Renal cortical epithelial cell (primary cell): ENCODE measurements around the gene FNDC3B. TPM values are rescaled to one million over a fixed set of nuclear protein-coding genes. Genes with fewer than 3 reads are reported as not detected.
"Not testable (repeated sequence)": the region's sequence is repeated elsewhere in the genome, so short reads cannot be mapped to it uniquely, and the experiment has no call there.

Source experiments
- DNase-seq: peaks from one replicate; pipeline ENCODE4 v3.0.0-alpha.2; 2011; ENCODE audit warnings: low read depth
- total RNA-seq: library from RNA; depleted of rRNA; stranded (reverse); fragments of >200 nt; gene quantifications from 2 replicates; pipeline ENCODE4 v1.2.3, GENCODE V29; 2014

The FNDC3B gene
- total RNA-seq = 87.2 and 220 TPM in 2 replicates

DNA sequence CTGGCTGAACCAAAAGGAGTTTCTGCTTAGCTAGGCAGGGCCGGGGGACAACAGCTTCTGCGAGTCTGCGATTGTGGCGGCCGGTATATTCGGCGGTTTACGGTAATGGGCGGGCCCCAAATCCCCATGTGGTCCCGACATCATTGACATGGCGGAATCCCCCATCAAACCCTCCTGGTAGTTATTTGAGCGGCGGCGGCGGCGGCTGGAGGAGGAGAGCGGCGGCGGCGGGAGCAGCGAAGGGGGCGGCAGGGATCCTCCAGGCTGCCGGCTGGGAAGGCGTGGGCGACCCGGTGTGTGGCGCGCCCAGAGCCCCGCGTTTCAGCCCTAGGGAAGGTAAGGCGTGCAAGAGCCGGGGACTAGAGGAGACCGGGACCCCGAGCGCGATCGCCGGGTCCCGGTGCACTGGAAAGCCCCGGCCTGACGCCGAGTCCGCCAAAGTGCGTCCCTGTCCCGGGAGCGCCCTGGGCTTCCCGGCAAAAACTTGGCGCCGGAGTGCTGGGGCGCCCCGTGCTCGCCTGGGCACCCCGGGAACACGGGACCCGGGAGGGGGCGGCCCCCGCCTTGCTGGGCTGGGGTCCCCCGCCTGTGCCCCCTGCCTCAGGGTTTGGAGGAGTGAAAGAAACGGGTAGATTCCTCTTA, at the start of gene FNDC3B:
FNDC3B (plus strand) TSS at position 143 of the 642 bp plus-strand sequence. CDS start 72,902 bp downstream, outside the sequence.
- peak; percentile 83 for DNase-seq

DNA sequence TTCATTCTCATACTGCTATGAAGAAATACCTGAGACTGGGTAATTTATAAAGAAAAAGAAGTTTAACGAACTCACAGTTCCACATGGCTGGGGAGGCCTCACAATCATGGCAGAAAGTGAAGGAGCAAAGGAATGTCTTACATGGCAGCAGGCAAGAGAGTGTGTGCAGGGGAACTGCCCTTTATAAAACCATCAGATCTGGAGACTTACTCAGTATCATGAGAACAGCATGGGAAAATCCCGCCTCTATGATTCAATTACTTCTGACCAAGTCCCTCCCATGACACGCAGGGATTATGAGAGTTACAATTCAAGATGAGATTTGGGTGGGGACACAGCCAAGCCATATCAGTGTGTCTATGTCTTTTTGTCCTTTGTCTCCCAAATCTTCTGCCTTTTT, 49.1 kb upstream of the FNDC3B start:
- DNase-seq = not testable (repeated sequence)

DNA sequence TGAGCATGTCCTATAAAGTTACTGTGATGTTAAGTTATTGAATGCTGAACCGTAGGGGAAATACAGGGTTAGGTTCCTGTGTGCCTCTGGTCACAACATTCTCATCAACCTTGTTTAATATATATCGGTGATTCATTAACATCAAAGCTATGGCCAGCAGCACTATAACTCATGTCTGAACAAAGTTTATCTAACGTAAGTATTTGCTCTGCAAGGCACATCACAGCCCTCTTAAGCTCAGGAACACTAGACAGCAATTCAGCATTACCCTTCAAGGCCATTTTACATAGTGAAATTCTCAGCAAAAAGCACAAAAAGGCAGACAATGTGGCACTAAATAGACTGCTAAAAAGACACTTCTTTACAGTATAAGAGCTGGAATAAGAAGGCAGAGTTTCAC, 48.2 kb upstream of the FNDC3B start:
- DNase-seq = no peak

- peak; percentile 81 for DNase-seq
Observed at GRCh38 chr3:171994646-171995428, 44.5 kb upstream of the FNDC3B start.

DNA sequence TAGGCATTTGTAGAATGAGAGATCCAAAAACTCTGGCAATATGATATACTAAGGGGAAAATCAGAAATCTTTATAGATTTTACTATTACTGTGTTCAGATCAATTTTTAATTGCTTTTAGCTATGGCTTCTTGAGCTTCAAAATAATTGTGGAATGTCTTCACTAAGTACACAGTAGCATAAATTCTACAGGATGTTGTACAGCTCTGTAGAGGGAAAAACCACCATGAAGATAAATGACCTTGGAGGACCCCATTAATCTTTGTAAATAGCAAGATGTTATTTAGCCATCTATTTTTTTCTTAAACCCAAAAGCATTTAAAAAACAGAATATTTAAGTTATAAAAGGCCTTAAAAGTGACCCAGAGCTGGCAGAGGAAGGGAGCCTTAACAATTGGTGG, 43.9 kb upstream of the FNDC3B start:
- no peak for DNase-seq

DNA sequence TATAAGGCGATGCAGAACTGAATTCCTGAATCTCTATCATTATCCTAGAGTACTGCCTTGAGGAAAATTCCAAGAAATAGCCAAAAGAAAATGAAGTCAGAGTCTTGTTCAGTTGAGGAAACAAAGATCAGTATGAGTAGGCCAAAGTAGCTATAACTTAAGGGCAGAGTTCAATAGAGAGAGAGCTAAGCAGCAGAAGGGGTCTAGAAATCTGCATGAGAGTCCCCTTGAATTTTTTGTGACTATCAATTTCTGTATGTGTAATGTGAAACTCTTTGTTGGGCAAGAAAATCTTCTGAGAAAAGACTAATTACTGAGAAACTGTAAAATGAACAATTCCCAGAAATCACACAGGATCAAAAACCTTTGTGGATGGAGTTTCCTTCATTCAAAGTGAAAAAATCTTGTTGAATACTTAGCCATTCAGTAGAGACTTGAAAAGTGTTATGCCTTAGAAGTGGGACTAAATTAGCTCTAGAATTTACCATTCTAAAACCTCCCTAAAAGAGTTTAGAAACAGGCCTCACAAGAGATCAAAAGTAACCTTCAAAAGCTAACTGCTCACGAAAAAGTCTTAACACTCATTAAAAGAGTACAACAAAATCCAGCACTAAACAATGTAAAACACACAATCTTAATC, 43.1 kb upstream of the FNDC3B start:
- DNase-seq = no peak

DNA sequence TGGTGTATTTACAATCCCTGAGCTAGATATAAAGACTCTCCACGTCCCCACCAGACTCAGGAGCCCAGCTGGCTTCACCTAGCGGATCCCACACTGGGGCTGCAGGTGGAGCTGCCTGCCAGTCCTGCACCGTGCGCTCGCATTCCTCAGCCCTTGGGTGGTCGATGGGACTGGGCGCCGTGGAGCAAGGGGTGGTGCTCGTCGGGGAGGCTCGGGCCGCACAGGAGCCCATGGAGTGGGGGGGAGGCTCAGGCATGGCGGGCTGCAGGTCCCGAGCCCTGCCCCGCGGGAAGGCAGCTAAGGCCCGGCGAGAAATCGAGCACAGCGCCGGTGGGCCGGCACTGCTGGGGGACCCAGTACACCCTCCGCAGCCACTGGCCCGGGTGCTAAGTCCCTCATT, 40.6 kb upstream of the FNDC3B start:
- not testable (repeated sequence) for DNase-seq

GRCh38 chr3:172001616-172002015, 37.8 kb upstream of the FNDC3B start:
- not testable (repeated sequence) for DNase-seq

- no peak for DNase-seq
Observed at GRCh38 chr3:172002512-172003078, 36.8 kb upstream of the FNDC3B start.

DNA sequence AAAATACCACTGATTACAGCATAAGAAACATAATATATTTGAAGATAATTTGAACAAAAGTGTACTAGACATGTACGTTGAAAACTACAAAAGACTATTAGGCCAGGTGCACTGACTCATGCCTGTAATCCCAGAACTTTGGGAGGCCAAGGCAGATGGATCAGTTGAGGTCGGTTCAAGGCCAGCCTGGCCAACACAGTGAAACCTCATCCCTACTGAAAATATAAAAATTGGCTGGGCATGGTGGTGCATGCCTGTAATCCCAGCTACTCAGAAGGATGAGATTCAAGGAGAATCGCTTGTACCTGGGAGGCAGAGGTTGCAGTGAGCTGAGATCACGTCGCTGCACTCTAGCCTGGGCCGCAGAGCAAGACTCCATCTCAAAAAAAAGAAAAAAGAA, 36.2 kb upstream of the FNDC3B start:
- DNase-seq = no peak

DNA sequence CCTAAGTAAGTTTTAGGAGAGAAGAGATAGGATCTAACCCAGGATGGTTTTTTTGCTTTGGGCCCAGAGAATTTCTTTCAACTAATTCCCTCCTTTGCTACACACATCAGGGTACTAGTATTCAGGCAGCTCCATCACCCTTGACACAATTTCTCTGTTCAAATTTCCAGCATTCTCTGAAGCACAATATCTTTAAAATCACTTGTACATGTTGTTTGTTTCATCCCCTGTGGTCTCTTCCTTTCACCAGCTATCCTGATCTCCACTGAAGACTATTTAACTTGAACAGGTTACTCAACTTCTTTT, 32.4 kb upstream of the FNDC3B start:
- no peak for DNase-seq

DNA sequence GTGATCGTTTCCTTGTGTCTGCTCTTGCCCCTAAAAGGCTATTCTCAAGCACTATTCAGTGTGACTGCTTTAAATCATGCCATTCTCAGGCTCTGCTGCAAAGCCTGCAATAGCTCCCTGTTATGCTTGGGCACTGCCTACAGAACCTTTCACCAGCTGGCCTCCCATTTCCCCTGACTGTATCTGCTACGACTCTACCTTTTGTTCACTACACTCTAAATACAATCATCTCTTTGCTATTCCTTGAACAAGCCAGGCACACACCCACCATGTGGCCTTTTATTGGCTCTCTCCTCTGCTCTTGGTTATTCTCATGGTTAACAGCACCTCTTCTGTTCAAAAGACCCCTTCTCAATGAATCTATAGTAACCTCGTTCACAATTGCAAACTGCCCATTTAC, 29.6 kb upstream of the FNDC3B start:
- no peak for DNase-seq

GRCh38 chr3:172012775-172013174, 26.6 kb upstream of the FNDC3B start:
- no peak for DNase-seq

- DNase-seq = no peak
Observed at GRCh38 chr3:172014145-172014544, 25.2 kb upstream of the FNDC3B start.

- DNase-seq = no peak
Observed at GRCh38 chr3:172018364-172018763, 21.0 kb upstream of the FNDC3B start.

GRCh38 chr3:172020763-172021162, 18.6 kb upstream of the FNDC3B start:
- no peak for DNase-seq

GRCh38 chr3:172021164-172021563, 18.2 kb upstream of the FNDC3B start:
- DNase-seq = no peak

GRCh38 chr3:172021859-172022258, 17.5 kb upstream of the FNDC3B start:
- DNase-seq = no peak

- no peak for DNase-seq
Observed at GRCh38 chr3:172023915-172024314, 15.5 kb upstream of the FNDC3B start.

DNA sequence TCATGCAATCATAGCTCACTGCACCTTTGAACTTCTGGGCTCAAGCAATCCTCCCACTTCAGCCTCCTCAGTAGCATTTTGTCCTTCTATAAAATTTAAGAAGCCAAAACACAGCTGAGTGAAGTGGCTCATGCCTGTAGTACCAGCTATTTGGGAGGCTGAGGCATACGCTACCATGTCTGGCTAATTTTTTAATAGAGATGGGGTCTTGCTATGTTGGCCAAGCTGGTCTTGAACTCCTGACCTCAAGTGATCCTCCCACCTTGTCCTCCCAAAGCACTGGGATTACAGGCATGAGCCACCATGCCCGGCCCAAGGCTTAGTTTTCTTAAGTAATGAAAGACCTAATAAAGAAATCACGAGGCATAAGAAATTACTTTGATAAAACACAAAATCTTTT, 14.7 kb upstream of the FNDC3B start:
- DNase-seq = no peak

- no peak for DNase-seq
Observed at GRCh38 chr3:172029425-172030098, 9.8 kb upstream of the FNDC3B start.

- DNase-seq = no peak
Observed at GRCh38 chr3:172030181-172030580, 9.2 kb upstream of the FNDC3B start.
